Keratinocyte (primary cell): ENCODE results near the gene UNC79. TPM values are rescaled to one million over a fixed set of nuclear protein-coding genes. Genes with fewer than 3 reads are reported as not detected.

Experiments
- DNase-seq: peaks from one replicate; pipeline ENCODE4 v3.0.0-alpha.2; 2011; ENCODE audit warnings: low read depth, missing footprints, low spot score
- FAIRE-seq: peaks from 2 replicates; lab custom pipeline; 2011; peaks lifted over from hg19 to GRCh38; lab: Jason Lieb, UNC
- H2AFZ ChIP-seq: 2 replicates; pipeline ENCODE4 v1.6.0; 2012; ENCODE audit warnings: low read length, control low read depth, inconsistent platforms; ENCODE audit not compliant: control insufficient read depth
- H3K27ac ChIP-seq: 2 replicates; pipeline ENCODE4 v1.5.1; 2011; ENCODE audit warnings: low read length; ENCODE audit not compliant: control insufficient read depth, insufficient read depth
- H3K27me3 ChIP-seq: 3 replicates; pipeline ENCODE4 v1.6.0; 2011; ENCODE audit warnings: low read length; ENCODE audit not compliant: control insufficient read depth, insufficient read depth; ENCODE audit errors: extremely low read depth
- H3K36me3 ChIP-seq, 2 experiments: 2 replicates in 1 of 2; 3 replicates in 1 of 2; pipeline ENCODE4 v1.5.1; 2011; ENCODE audit warnings: low read length in 2 of 2, mild to moderate bottlenecking in 1 of 2; ENCODE audit not compliant: control insufficient read depth in 2 of 2, insufficient read depth in 2 of 2; ENCODE audit errors: extremely low read depth in 1 of 2
- H3K4me1 ChIP-seq: 3 replicates; pipeline ENCODE4 v1.5.1; 2011; ENCODE audit warnings: low read length; ENCODE audit not compliant: control insufficient read depth, insufficient read depth; ENCODE audit errors: extremely low read depth
- H3K4me2 ChIP-seq: 3 replicates; pipeline ENCODE4 v1.6.0; 2011; ENCODE audit warnings: low read depth, low read length; ENCODE audit not compliant: control insufficient read depth, insufficient read depth; ENCODE audit errors: extremely low read depth
- H3K4me3 ChIP-seq, 3 experiments: fragments of 200-600 bp in 1 of 3; sonication (generic) in 1 of 3; 2 replicates in 2 of 3; 3 replicates in 1 of 3; pipeline ENCODE4 v1.5.1; 2011 to 2016; ENCODE audit warnings: low read length in 3 of 3, mild to moderate bottlenecking in 3 of 3, control low read depth in 2 of 3, inconsistent platforms in 1 of 3, low read depth in 1 of 3, mixed read lengths in 1 of 3, mixed run types in 1 of 3, moderate library complexity in 1 of 3; ENCODE audit not compliant: control insufficient read depth in 2 of 3, insufficient read depth in 2 of 3; ENCODE audit errors: extremely low read depth in 1 of 3
- H3K79me2 ChIP-seq: 2 replicates; pipeline ENCODE4 v1.6.0; 2012; ENCODE audit warnings: low read length; ENCODE audit not compliant: control insufficient read depth, insufficient read depth
- H3K9ac ChIP-seq: 3 replicates; pipeline ENCODE4 v1.6.0; 2011; ENCODE audit warnings: low read length; ENCODE audit not compliant: control insufficient read depth, insufficient read depth; ENCODE audit errors: extremely low read depth
- H3K9me1 ChIP-seq: 3 replicates; pipeline ENCODE4 v1.6.0; 2011; ENCODE audit warnings: low read length; ENCODE audit not compliant: control insufficient read depth, insufficient read depth; ENCODE audit errors: extremely low read depth
- H3K9me3 ChIP-seq: 2 replicates; pipeline ENCODE4 v1.5.1; 2012; ENCODE audit warnings: low read depth, low read length; ENCODE audit not compliant: control insufficient read depth
- H4K20me1 ChIP-seq: 3 replicates; pipeline ENCODE4 v1.6.0; 2011; ENCODE audit warnings: low read length; ENCODE audit not compliant: control insufficient read depth, insufficient read depth; ENCODE audit errors: extremely low read depth
- EZH2 ChIP-seq: IDR thresholded peaks from one replicate; pipeline ENCODE4 v1.6.1; 2012; ENCODE audit warnings: inconsistent platforms, mild to moderate bottlenecking, low read length, moderate library complexity
- dilution Hi-C: fragments of 300-500 bp; cut with MboI; formaldehyde crosslinking; loops from one replicate; pipeline ENCODE4 v1.7.0; 2020; ENCODE audit warnings: low sequenced_read_pairs; ENCODE audit not compliant: extremely low pct_ligation_motif_present
- polyA plus RNA-seq, 5 experiments: library from polyadenylated mRNA; depleted of rRNA in 3 of 5; stranded (reverse) in 3 of 5; stranded (forward) in 1 of 5; unstranded in 1 of 5; fragments of >200 nt; gene quantifications; 1 replicate in 1 of 5; 2 replicates in 3 of 5; 3 replicates in 1 of 5; pipeline versions ENCODE4 v1.2.1 to v1.2.3, GENCODE V29; 2011 to 2012; ENCODE audit warnings: missing spikeins in 2 of 5, low read depth in 1 of 5, low replicate concordance in 1 of 5
- TF ChIP-seq, protein P1 (sequence below), 3 experiments: IDR thresholded peaks in 1 of 3; conservative IDR thresholded peaks in 1 of 3; optimal IDR thresholded peaks in 1 of 3; 2 replicates in 2 of 3; 3 replicates in 1 of 3; pipeline versions ENCODE3 to v1.5.1; 2011; ENCODE audit warnings: low read length in 3 of 3, mild to moderate bottlenecking in 3 of 3, moderate library complexity in 2 of 3, control low read depth in 1 of 3, inconsistent platforms in 1 of 3; ENCODE audit not compliant: insufficient read depth in 2 of 3; ENCODE audit errors: extremely low read depth in 1 of 3

The UNC79 gene
- polyA plus RNA-seq, 1 donor (not counting 4 experiments of a cell fraction or from before 2014, with no cell fraction given) = 0.01 TPM

DNA sequence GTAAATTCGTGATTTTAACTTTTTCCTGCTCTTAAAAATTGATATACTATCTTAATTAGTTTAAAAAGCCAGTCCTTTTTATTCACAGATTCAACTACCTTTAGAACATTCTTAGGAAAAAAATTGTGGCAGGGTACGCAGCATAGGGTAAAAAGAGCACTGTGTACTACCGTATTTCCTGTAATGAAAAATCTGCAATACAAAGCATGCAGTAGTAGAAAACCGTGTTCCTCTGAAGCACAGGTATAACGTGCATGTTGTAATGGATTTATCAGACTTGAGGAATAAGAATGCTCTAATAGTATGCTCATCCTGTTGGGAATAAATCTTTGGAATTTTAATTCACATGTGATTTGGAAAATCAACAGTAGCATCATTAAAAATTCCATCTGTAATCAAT, 140.5 kb downstream of the UNC79 start:
- no peak for TF ChIP-seq EZH2
- TF ChIP-seq, protein P1, sequence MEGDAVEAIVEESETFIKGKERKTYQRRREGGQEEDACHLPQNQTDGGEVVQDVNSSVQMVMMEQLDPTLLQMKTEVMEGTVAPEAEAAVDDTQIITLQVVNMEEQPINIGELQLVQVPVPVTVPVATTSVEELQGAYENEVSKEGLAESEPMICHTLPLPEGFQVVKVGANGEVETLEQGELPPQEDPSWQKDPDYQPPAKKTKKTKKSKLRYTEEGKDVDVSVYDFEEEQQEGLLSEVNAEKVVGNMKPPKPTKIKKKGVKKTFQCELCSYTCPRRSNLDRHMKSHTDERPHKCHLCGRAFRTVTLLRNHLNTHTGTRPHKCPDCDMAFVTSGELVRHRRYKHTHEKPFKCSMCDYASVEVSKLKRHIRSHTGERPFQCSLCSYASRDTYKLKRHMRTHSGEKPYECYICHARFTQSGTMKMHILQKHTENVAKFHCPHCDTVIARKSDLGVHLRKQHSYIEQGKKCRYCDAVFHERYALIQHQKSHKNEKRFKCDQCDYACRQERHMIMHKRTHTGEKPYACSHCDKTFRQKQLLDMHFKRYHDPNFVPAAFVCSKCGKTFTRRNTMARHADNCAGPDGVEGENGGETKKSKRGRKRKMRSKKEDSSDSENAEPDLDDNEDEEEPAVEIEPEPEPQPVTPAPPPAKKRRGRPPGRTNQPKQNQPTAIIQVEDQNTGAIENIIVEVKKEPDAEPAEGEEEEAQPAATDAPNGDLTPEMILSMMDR (optimal IDR thresholded peaks at IDR 0.05 in 1 of 3, IDR thresholded peaks at IDR 0.05 in 1 of 3, conservative IDR thresholded peaks at IDR 0.05 in 1 of 3; ENCODE audit: extremely low read depth in 1 of 3, insufficient read depth in 2 of 3, low read length in 3 of 3) = no peak
- Histone ChIP-seq H4K20me1 (no peaks in the 10 kb centered on the region), H3K27me3 (no peaks in the 10 kb centered on the region), H3K27ac (no peak overlapping the region), H3K36me3 (no peaks in the 10 kb centered on the region), H3K9ac (no peak overlapping the region), H3K4me1 (no peaks in the 10 kb centered on the region), H3K9me1 (no peaks in the 10 kb centered on the region), H3K9me3 (no peaks in the 10 kb centered on the region), H3K79me2 (no peaks in the 10 kb centered on the region), H2AFZ (no peak overlapping the region), H3K4me2 (no peak overlapping the region), H3K4me3 (no peak overlapping the region)
- no peak for DNase-seq
- FAIRE-seq = no peak
- dilution Hi-C loops = no loop called here

DNA sequence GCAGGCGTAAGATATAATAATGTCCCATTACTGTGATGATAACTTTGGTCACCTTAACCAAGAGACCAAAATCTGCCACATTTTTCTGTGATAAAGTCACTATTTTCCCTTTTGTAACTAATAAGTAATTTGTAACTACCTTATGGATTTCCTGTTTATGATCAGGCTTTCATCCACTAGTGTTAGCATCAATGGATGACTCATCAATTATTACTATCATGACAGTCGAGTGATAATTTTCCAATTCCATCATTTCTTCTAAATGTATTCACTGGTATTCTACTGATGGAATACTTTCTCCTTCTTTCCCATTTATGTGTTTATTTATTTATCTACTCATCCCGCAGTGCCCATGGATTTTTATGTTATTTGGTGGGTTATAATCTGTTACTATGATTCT, 148.4 kb downstream of the UNC79 start:
- FAIRE-seq (no peak), DNase-seq (no peak)
- no peaks in the 10 kb centered on the region for H3K36me3 ChIP-seq
- H3K79me2 ChIP-seq = no peaks in the 10 kb centered on the region
- dilution Hi-C loops = no loop called here
- TF ChIP-seq, protein P1 (optimal IDR thresholded peaks at IDR 0.05 in 1 of 3, IDR thresholded peaks at IDR 0.05 in 1 of 3, conservative IDR thresholded peaks at IDR 0.05 in 1 of 3; ENCODE audit: extremely low read depth in 1 of 3, insufficient read depth in 2 of 3, low read length in 3 of 3) = no peak
- no peaks in the 10 kb centered on the region for H3K4me1 ChIP-seq
- H3K27me3 ChIP-seq = no peaks in the 10 kb centered on the region
- H4K20me1 ChIP-seq = no peaks in the 10 kb centered on the region
- no peaks in the 10 kb centered on the region for H3K9me3 ChIP-seq
- no peaks in the 10 kb centered on the region for H3K9me1 ChIP-seq
- H3K27ac ChIP-seq = no peak overlapping the region
- H3K4me3 ChIP-seq = no peak overlapping the region
- H2AFZ ChIP-seq = no peak overlapping the region
- no peak overlapping the region for H3K4me2 ChIP-seq
- no peak overlapping the region for H3K9ac ChIP-seq
